Thyroid gland (tissue), 4 donors: ENCODE data around the gene PBX1. TPM values are rescaled to one million over a fixed set of nuclear protein-coding genes. Genes with fewer than 3 reads are reported as not detected.

Experiments used
- DNase-seq, 2 donors: peaks; one replicate each; pipeline ENCODE4 v3.0.0-alpha.2; 2019
- H3K27ac ChIP-seq, 3 donors: fragments of 200-600 bp; sonication (generic); 1 replicate in 2 of 3; 2 replicates in 1 of 3; pipeline ENCODE4 v1.5.1; 2016 to 2019; ENCODE audit warnings: mild to moderate bottlenecking in 1 of 3, moderate library complexity in 1 of 3
- H3K27me3 ChIP-seq: fragments of 200-600 bp; sonication (generic); one replicate; pipeline ENCODE4 v1.5.1; 2019
- H3K36me3 ChIP-seq, 2 donors: fragments of 200-600 bp; sonication (generic); one replicate each; pipeline ENCODE4 v1.5.1; 2016 to 2019
- H3K4me1 ChIP-seq, 2 donors: fragments of 200-600 bp; sonication (generic); one replicate each; pipeline ENCODE4 v1.5.1; 2017 to 2019
- H3K4me3 ChIP-seq, 3 donors: fragments of 200-600 bp; sonication (generic); replicated peaks in 1 of 3; 1 replicate in 2 of 3; 2 replicates in 1 of 3; pipeline ENCODE4 v1.5.1; 2016; ENCODE audit warnings: mild to moderate bottlenecking in 1 of 3
- H3K9me3 ChIP-seq: fragments of 200-600 bp; sonication (generic); one replicate; pipeline ENCODE4 v1.5.1; 2017
- CTCF ChIP-seq, 6 experiments: fragments of 200-600 bp in 3 of 6; fragments of 450-650 bp in 3 of 6; sonication (generic) in 3 of 6; IDR thresholded peaks; one replicate each; pipeline ENCODE4 v1.5.1; 2016 to 2019; ENCODE audit warnings: antibody characterized with exemption in 6 of 6, mild to moderate bottlenecking in 2 of 6, inconsistent platforms in 1 of 6, moderate library complexity in 1 of 6
- POLR2A ChIP-seq, 2 donors: fragments of 450-650 bp; IDR thresholded peaks; one replicate each; pipeline ENCODE4 v1.6.1; 2017; ENCODE audit warnings: antibody characterized with exemption in 2 of 2, mild to moderate bottlenecking in 2 of 2, moderate library complexity in 1 of 2
- WGBS, 2 donors: methylation state at CpG; one replicate each; pipeline ENCODE4 v1.1.5; 2017; 5-methylcytosine and 5-hydroxymethylcytosine counted together
- intact Hi-C: fragments of 100-400 bp; cut with DNase I; formaldehyde crosslinking; loops from one replicate; pipeline ENCODE4 v1.15.1; 2023
- total RNA-seq, 4 donors: library from RNA; depleted of rRNA; stranded (reverse); fragments of >200 nt; gene quantifications; one replicate each; pipeline ENCODE4 v1.2.3, GENCODE V29; 2016

PBX1 gene
- total RNA-seq, 4 donors from 2014 or later, result 79.0 to 159 (median 102) TPM

- Histone ChIP-seq H3K4me1 (peaks cover 7 to 13% of the 10 kb centered on the region in 2 donors), H3K27me3 (no peaks in the 10 kb centered on the region), H3K4me3 (peak overlapping the region; percentile 4 to 85 (median 70)), H3K36me3 (no peaks in the 10 kb centered on the region), H3K9me3 (no peaks in the 10 kb centered on the region), H3K27ac (peak overlapping the region; percentile 79 to 94 (median 89))
- no peak for TF ChIP-seq CTCF (IDR thresholded peaks at IDR 0.05)
- no peak for TF ChIP-seq POLR2A (IDR thresholded peaks at IDR 0.05)
- intact Hi-C loops, result no loop called here
- WGBS, 2 donors, result 1 to 3% methylated on average over 2 of the region's 2 CpGs
- no peak for DNase-seq
Observed at GRCh38 chr1:164560556-164560955, 1.6 kb downstream of the PBX1 start.

- H3K27ac ChIP-seq, result peak overlapping the region; percentile 79 to 94 (median 89)
- peak overlapping the region; percentile 4 to 85 (median 70) for H3K4me3 ChIP-seq
- no peaks in the 10 kb centered on the region for H3K27me3 ChIP-seq
- no peaks in the 10 kb centered on the region for H3K9me3 ChIP-seq
- no peak for DNase-seq
- no peak for TF ChIP-seq CTCF (IDR thresholded peaks at IDR 0.05)
- TF ChIP-seq POLR2A (IDR thresholded peaks at IDR 0.05), result no peak
- H3K36me3 ChIP-seq, result no peaks in the 10 kb centered on the region
- intact Hi-C loops, result no loop called here
- H3K4me1 ChIP-seq, result peaks cover 11 to 13% of the 10 kb centered on the region in 2 donors
- 4 to 10% methylated on average over 7 of the region's 7 CpGs for WGBS, 2 donors
Observed at GRCh38 chr1:164561007-164561406, 2.0 kb downstream of the PBX1 start.

DNA sequence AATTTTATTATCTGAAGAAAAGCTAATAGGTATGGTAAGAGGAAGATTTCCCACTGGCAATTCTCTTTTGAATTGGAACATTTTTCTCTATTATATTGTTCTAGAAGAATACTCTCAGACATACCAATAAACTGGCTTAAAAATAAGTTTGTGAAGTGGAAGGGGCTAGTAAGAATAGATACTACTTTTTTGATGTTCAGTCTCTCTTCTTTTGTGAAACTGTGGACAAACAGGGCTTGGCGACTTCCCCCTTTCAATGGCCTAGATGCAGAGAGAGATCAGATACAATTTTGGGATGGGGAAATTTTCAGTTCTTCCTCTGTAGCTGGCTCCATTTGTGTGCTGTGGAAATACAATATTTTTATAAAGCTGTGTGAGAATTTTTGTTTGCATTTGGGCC lies 2.5 kb downstream of the PBX1 start:
- Histone ChIP-seq H3K9me3 (no peaks in the 10 kb centered on the region), H3K4me3 (peak overlapping the region; percentile 4 to 85 (median 70)), H3K36me3 (no peaks in the 10 kb centered on the region), H3K27me3 (no peaks in the 10 kb centered on the region), H3K27ac (peak overlapping the region; percentile 79 to 94 (median 89)), H3K4me1 (peaks cover 15 to 17% of the 10 kb centered on the region in 2 donors)
- intact Hi-C loops, result no loop called here
- DNase-seq, result no peak
- TF ChIP-seq POLR2A (IDR thresholded peaks at IDR 0.05) (no peak), CTCF (IDR thresholded peaks at IDR 0.05) (no peak)
- WGBS, 2 donors, result 5 to 16% methylated on average over 1 of the region's 1 CpG

- no peaks in the 10 kb centered on the region for H3K9me3 ChIP-seq
- peak overlapping the region in 2 of 3 donors; percentile 70 to 85 for H3K4me3 ChIP-seq
- intact Hi-C loops, result no loop called here
- DNase-seq, result no peak
- H3K4me1 ChIP-seq, result peaks cover 20 to 22% of the 10 kb centered on the region in 2 donors
- no peaks in the 10 kb centered on the region for H3K27me3 ChIP-seq
- H3K36me3 ChIP-seq, result no peaks in the 10 kb centered on the region
- H3K27ac ChIP-seq, result peak overlapping the region; percentile 79 to 94 (median 89)
- no peak for TF ChIP-seq POLR2A (IDR thresholded peaks at IDR 0.05)
- TF ChIP-seq CTCF (IDR thresholded peaks at IDR 0.05), result no peak
Observed at GRCh38 chr1:164562061-164562460, 3.1 kb downstream of the PBX1 start.

- no peaks in the 10 kb centered on the region for H3K27me3 ChIP-seq
- intact Hi-C loops, result no loop called here
- H3K27ac ChIP-seq, result peak overlapping the region; percentile 79 to 94 (median 89)
- no peak for DNase-seq
- no peaks in the 10 kb centered on the region for H3K9me3 ChIP-seq
- TF ChIP-seq POLR2A (IDR thresholded peaks at IDR 0.05) (no peak), CTCF (IDR thresholded peaks at IDR 0.05) (no peak)
- H3K4me3 ChIP-seq, result peak overlapping the region in 2 of 3 donors; percentile 57 to 70
- no peaks in the 10 kb centered on the region for H3K36me3 ChIP-seq
- H3K4me1 ChIP-seq, result peaks cover 20 to 21% of the 10 kb centered on the region in 2 donors
- 15 to 34% methylated on average over 4 of the region's 4 CpGs for WGBS, 2 donors
Observed at GRCh38 chr1:164562511-164562910, 3.5 kb downstream of the PBX1 start.
